Testis (tissue), 3 donors: Measurements from ENCODE around the gene MDC1. TPM values are rescaled to one million over a fixed set of nuclear protein-coding genes. Genes with fewer than 3 reads are reported as not detected.

Experiments used
- DNase-seq: peaks from one replicate; pipeline ENCODE4 v3.0.0-alpha.2; 2019
- H3K27ac ChIP-seq, 2 donors: fragments of 200-600 bp; sonication (generic); one replicate each; pipeline ENCODE4 v1.5.1; 2019
- H3K27me3 ChIP-seq: fragments of 200-600 bp; sonication (generic); one replicate; pipeline ENCODE4 v1.5.1; 2019
- H3K36me3 ChIP-seq: fragments of 200-600 bp; sonication (generic); one replicate; pipeline ENCODE4 v1.5.1; 2017; ENCODE audit warnings: low read depth; ENCODE audit errors: missing control alignments
- H3K4me1 ChIP-seq: fragments of 200-600 bp; sonication (generic); one replicate; pipeline ENCODE4 v1.5.1; 2019
- H3K4me3 ChIP-seq, 2 donors: fragments of 200-600 bp; sonication (generic); one replicate each; pipeline ENCODE4 v1.5.1; 2017 to 2019
- H3K9me3 ChIP-seq: fragments of 200-600 bp; sonication (generic); one replicate; pipeline ENCODE4 v1.5.1; 2017
- CTCF ChIP-seq, 3 experiments: fragments of 450-650 bp in 2 of 3; fragments of 200-600 bp in 1 of 3; sonication (generic) in 1 of 3; IDR thresholded peaks; one replicate each; pipeline ENCODE4 v1.5.1; 2016 to 2019; ENCODE audit warnings: antibody characterized with exemption in 3 of 3, mild to moderate bottlenecking in 2 of 3, moderate library complexity in 1 of 3
- POLR2A ChIP-seq: fragments of 450-650 bp; IDR thresholded peaks from one replicate; pipeline ENCODE4 v1.6.1; 2017; ENCODE audit warnings: antibody characterized with exemption, mild to moderate bottlenecking, moderate library complexity
- WGBS, 2 donors: methylation state at CpG; one replicate each; pipeline ENCODE4 v1.1.5; 2018; 5-methylcytosine and 5-hydroxymethylcytosine counted together
- intact Hi-C: fragments of 100-400 bp; cut with DNase I; formaldehyde crosslinking; loops from one replicate; pipeline ENCODE4 v1.15.1; 2023; ENCODE audit warnings: low total_unique reads
- polyA plus RNA-seq: library from polyadenylated mRNA; stranded (reverse); fragments of 350-450 nt; fragmentation: Illumina TruSeq; extraction: RNeasy Lipid Tissue Mini Kit (QIAGEN cat#74804); gene quantifications from one replicate; pipeline ENCODE4 v1.2.3, GENCODE V29; 2014; ENCODE audit warnings: low read depth, low replicate concordance; ENCODE audit not compliant: insufficient read depth
- total RNA-seq, 2 donors: library from RNA; depleted of rRNA; stranded (reverse); fragments of >200 nt; gene quantifications; one replicate each; pipeline ENCODE4 v1.2.3, GENCODE V29; 2016

MDC1 gene
- total and polyA plus RNA-seq, 3 donors from 2014 or later = 56.6 to 155 (median 79.3) TPM

DNA sequence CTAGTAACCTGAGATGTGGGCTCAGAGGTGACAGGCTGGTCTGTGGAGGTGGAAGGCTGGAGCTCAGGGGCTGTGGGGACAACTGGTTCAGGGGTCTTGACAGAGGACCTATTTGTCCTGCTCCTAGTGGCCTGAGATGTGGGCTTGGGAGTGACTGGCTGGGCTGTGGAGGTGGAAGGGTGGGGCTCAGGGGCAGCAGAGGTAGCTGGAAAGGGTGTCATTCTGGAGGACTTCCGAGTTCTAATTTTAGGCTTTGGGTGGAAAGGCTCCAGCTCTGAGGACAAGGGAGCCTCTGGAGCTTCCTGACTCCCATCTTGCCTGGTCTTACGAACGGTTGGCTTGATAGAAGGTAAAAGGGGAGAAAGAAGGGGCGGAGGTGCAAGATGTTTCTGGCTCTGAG, 11.5 kb downstream of the MDC1 start:
- H3K4me3 ChIP-seq = no peak overlapping the region
- TF ChIP-seq CTCF (IDR thresholded peaks at IDR 0.05) = no peak
- TF ChIP-seq POLR2A = no peak
- no peaks in the 10 kb centered on the region for H3K27me3 ChIP-seq
- intact Hi-C loops = no loop called here
- no peaks in the 10 kb centered on the region for H3K36me3 ChIP-seq
- no peaks in the 10 kb centered on the region for H3K4me1 ChIP-seq
- H3K9me3 ChIP-seq = no peaks in the 10 kb centered on the region
- 79 to 87% methylated on average over 4 of the region's 4 CpGs for WGBS, 2 donors
- DNase-seq = no peak
- no peak overlapping the region for H3K27ac ChIP-seq

DNA sequence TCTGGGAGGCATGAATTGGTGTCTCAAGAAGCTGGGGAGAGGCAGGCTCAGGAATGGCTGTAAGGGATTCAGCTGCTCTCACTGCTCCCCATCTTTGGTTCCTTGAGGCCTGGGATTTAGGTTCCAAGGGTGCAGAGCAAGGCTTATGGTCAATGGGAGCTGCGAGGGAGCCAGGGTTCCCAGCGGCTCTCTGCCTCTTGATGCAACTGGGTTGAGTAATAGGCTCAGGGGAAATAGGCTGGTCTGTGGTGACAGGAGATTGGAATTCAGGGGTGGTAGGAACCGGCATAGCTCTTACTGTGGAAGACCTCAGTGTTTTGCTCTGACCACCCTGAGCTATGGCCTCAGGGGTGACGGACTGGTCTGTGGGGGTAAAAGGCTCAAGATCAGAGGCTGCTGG, 13.3 kb downstream of the MDC1 start:
- H3K36me3 ChIP-seq = no peaks in the 10 kb centered on the region
- H3K27me3 ChIP-seq = no peaks in the 10 kb centered on the region
- no peak overlapping the region for H3K27ac ChIP-seq
- intact Hi-C loops = no loop called here
- no peak for DNase-seq
- H3K4me3 ChIP-seq = no peak overlapping the region
- TF ChIP-seq POLR2A (no peak), CTCF (IDR thresholded peaks at IDR 0.05) (no peak)
- no peaks in the 10 kb centered on the region for H3K4me1 ChIP-seq
- WGBS, 2 donors = 96 to 100% methylated on average over 4 of the region's 4 CpGs
- H3K9me3 ChIP-seq = no peaks in the 10 kb centered on the region

DNA sequence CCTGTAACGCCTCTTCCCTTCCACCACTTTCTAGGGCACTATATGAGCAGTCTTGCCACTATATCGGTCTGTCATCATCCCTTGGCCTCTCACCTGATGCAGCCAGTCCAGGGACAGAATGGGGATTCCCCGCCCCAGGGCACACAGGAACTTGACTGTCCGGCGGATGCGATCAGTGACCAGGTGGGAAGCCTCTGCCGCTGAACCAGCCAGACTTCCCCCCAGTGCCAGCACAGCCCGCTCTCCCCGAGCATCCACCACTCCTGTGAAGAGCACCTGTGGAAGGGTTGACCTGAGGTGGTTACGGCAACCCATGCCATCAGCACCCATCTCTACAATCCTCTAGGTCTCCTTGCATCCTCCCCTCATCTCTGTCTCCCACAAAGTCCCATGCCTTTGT, 14.1 kb downstream of the MDC1 start:
- Histone ChIP-seq H3K9me3 (no peaks in the 10 kb centered on the region), H3K27ac (no peak overlapping the region), H3K4me1 (no peaks in the 10 kb centered on the region), H3K27me3 (no peaks in the 10 kb centered on the region), H3K36me3 (no peaks in the 10 kb centered on the region), H3K4me3 (no peak overlapping the region)
- TF ChIP-seq CTCF (IDR thresholded peaks at IDR 0.05) (no peak), POLR2A (no peak)
- DNase-seq = no peak
- 95% methylated on average over 6 to 10 of the region's 10 CpGs for WGBS, 2 donors
- intact Hi-C loops = no loop called here

DNA sequence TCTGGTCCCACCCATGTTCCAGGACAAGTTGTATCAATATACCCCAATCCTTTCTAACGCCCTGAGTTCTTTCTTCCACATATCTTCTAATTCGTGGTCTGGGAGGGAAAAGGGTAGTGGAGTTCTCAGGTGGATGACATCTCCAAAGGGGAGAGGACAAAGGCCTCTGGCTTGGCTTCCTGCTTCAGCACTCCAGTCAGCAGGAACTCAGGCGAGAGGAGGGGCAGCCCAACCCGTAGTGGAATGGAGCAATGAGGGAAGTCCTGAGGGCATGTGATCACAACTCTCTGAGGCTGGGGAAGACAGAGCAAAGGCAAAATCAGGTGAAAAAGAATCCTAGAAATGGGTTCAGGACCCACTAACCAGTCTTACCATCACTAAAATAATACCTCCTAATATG, 16.7 kb downstream of the MDC1 start:
- Histone ChIP-seq H3K4me3 (no peak overlapping the region), H3K4me1 (no peaks in the 10 kb centered on the region), H3K27me3 (no peaks in the 10 kb centered on the region), H3K36me3 (no peaks in the 10 kb centered on the region), H3K27ac (no peak overlapping the region), H3K9me3 (no peaks in the 10 kb centered on the region)
- intact Hi-C loops = no loop called here
- WGBS, 2 donors = 67 to 79% methylated on average over 4 of the region's 4 CpGs
- no peak for DNase-seq
- no peak for TF ChIP-seq CTCF (IDR thresholded peaks at IDR 0.05)
- no peak for TF ChIP-seq POLR2A

GRCh38 chr6:30696432-30696831, 20.6 kb downstream of the MDC1 start:
- no peak overlapping the region for H3K4me3 ChIP-seq
- 94 to 95% methylated on average over 5 of the region's 5 CpGs for WGBS, 2 donors
- intact Hi-C loops = no loop called here
- DNase-seq = no peak
- no peaks in the 10 kb centered on the region for H3K36me3 ChIP-seq
- no peaks in the 10 kb centered on the region for H3K9me3 ChIP-seq
- H3K4me1 ChIP-seq = peaks cover 8% of the 10 kb centered on the region
- no peaks in the 10 kb centered on the region for H3K27me3 ChIP-seq
- no peak overlapping the region for H3K27ac ChIP-seq
- TF ChIP-seq POLR2A (no peak), CTCF (IDR thresholded peaks at IDR 0.05) (no peak)
